Gastrocnemius medialis (tissue), 4 donors: Measurements from ENCODE around the gene SCG5.

Experiments used
- POLR2A ChIP-seq, 2 donors: fragments of 450-650 bp; IDR thresholded peaks; one replicate each; pipeline ENCODE4 v1.6.1; 2017; ENCODE audit warnings: antibody characterized with exemption in 2 of 2, mild to moderate bottlenecking in 2 of 2, moderate library complexity in 2 of 2
- TF ChIP-seq, protein P1 (sequence below), 5 experiments: fragments of 450-650 bp in 3 of 5; fragments of 200-600 bp in 2 of 5; sonication (generic) in 2 of 5; IDR thresholded peaks in 4 of 5; conservative IDR thresholded peaks in 1 of 5; 1 replicate in 4 of 5; 2 replicates in 1 of 5; pipeline ENCODE4 v1.5.1; 2016 to 2019; ENCODE audit warnings: antibody characterized with exemption in 5 of 5, mild to moderate bottlenecking in 3 of 5, moderate library complexity in 3 of 5

DNA sequence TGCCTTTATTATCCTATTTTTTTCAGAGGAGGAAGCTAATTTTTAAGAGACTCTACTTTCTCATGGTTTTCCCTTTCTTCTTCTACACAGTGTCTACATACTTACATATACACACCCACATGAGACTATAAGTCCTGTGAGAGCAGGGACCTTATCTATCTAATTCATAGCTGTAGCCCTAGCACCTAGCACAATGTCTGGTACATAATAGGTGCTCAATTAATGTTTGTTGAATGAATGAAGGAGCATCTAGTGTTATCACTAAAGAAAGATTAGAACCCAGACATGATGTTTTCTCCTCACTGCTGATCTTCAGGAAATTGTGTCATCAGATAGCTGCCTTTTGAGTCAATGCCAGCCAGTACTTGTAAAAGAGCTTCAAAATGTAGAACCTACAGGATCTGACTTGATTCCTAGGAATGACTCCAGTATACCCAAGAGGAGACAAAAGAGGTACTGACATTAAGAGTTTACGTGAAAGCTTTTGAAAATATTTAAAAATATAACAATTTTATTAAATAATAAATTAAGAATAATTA lies 2.5 kb downstream of the SCG5 start:
- TF ChIP-seq POLR2A (IDR thresholded peaks at IDR 0.05), result no peak
- TF ChIP-seq, protein P1, sequence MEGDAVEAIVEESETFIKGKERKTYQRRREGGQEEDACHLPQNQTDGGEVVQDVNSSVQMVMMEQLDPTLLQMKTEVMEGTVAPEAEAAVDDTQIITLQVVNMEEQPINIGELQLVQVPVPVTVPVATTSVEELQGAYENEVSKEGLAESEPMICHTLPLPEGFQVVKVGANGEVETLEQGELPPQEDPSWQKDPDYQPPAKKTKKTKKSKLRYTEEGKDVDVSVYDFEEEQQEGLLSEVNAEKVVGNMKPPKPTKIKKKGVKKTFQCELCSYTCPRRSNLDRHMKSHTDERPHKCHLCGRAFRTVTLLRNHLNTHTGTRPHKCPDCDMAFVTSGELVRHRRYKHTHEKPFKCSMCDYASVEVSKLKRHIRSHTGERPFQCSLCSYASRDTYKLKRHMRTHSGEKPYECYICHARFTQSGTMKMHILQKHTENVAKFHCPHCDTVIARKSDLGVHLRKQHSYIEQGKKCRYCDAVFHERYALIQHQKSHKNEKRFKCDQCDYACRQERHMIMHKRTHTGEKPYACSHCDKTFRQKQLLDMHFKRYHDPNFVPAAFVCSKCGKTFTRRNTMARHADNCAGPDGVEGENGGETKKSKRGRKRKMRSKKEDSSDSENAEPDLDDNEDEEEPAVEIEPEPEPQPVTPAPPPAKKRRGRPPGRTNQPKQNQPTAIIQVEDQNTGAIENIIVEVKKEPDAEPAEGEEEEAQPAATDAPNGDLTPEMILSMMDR (IDR thresholded peaks at IDR 0.05 in 4 of 5, conservative IDR thresholded peaks at IDR 0.05 in 1 of 5), result no peak
